Mucosa of descending colon (tissue), 3 donors: ENCODE measurements around the gene SLC38A3. TPM values are rescaled to one million over a fixed set of nuclear protein-coding genes. Genes with fewer than 3 reads are reported as not detected.
A peak's percentile ranks its signal among the peaks of the same experiment; 100 is the strongest.

Experiments used
- ATAC-seq: fragments of 200-7000 bp; cut with Tn5 transposase; one replicate; pipeline ENCODE4 v1.9.1; 2020; ENCODE audit warnings: mild to moderate bottlenecking, moderate library complexity
- DNase-seq, 3 donors: peaks; one replicate each; pipeline ENCODE4 v3.0.0-alpha.2; 2020
- H3K36me3 ChIP-seq: fragments of 200-600 bp; one replicate; pipeline ENCODE4 v1.8.0; 2021; ENCODE audit warnings: low read depth, mild to moderate bottlenecking
- H3K4me1 ChIP-seq: fragments of 200-600 bp; one replicate; pipeline ENCODE4 v1.8.0; 2021; ENCODE audit warnings: low read depth, mild to moderate bottlenecking
- H3K4me3 ChIP-seq: fragments of 200-600 bp; one replicate; pipeline ENCODE4 v1.8.0; 2021; ENCODE audit warnings: mild to moderate bottlenecking
- H3K9me3 ChIP-seq: fragments of 200-600 bp; one replicate; pipeline ENCODE4 v1.8.0; 2021; ENCODE audit warnings: mild to moderate bottlenecking
- CTCF ChIP-seq: fragments of 200-600 bp; IDR thresholded peaks from one replicate; pipeline ENCODE4 v1.8.0; 2022; ENCODE audit warnings: antibody characterized with exemption, mild to moderate bottlenecking
- intact Hi-C, 2 donors: fragments of 100-400 bp; cut with DNase I in 1 of 2; cut with micrococcal nuclease in 1 of 2; formaldehyde crosslinking; loops; one replicate each; pipeline versions ENCODE4 v1.11.0 to v1.11.1; 2022; cut with DNase I, micrococcal nuclease
- total RNA-seq, 3 donors: library from RNA; stranded (reverse); fragmentation: NEBNext Ultra II Directional in 2 of 3; extraction: Animal tissue kit (Norgen Biotek cat#: 25700) in 2 of 3; gene quantifications; one replicate each; pipeline versions ENCODE4 v1.2.1 to v1.2.4, GENCODE V29; 2021 to 2023
- donor health status: DM: no; HTN: no; CAD: no; lungs with moderate emphysema.
- donor health status: DM: no; HTN: no; CAD: no.
- donor health status: DM: no; HTN: yes; CAD: no.

Gene SLC38A3
- total RNA-seq, 3 donors from 2014 or later, result 0.29 to 0.32 TPM; not detected in 1

GRCh38 chr3:50189989-50190388 lies 15.1 kb upstream of the SLC38A3 start:
- Histone ChIP-seq H3K4me1 (peaks cover 6% of the 10 kb centered on the region), H3K4me3 (no peak overlapping the region), H3K9me3 (no peaks in the 10 kb centered on the region), H3K36me3 (no peaks in the 10 kb centered on the region)
- intact Hi-C loops, result loop anchor here (1.0 to 10.0 kb wide), 4 partner anchors 37 to 85 kb away; partner anchors contain the start of gene LSMEM2 (in 2 of the 2)
- no peak for TF ChIP-seq CTCF
- ATAC-seq, result no peak
- DNase-seq, result no peak

- intact Hi-C loops, result loop anchor here (1.0 to 10.0 kb wide), 3 partner anchors 36 to 84 kb away; partner anchors contain the start of gene LSMEM2 (in 2 of the 2)
- DNase-seq (no peak), ATAC-seq (peak; percentile 21)
- no peaks in the 10 kb centered on the region for H3K36me3 ChIP-seq
- no peak within 1 kb of the TSS for H3K4me3 ChIP-seq
- no peaks in the 10 kb centered on the region for H3K9me3 ChIP-seq
- no peak for TF ChIP-seq CTCF
- H3K4me1 ChIP-seq, result peaks cover 6% of the 10 kb centered on the region
Measured at GRCh38 chr3:50190936-50191660, 14.0 kb upstream of the SLC38A3 start, which contains the start of gene GNAT1. TSS of gene GNAT1 (plus strand) at chr3:50191610. CDS start at chr3:50191726, 116 bp downstream.

GRCh38 chr3:50192124-50192523 lies 12.9 kb upstream of the SLC38A3 start:
- ATAC-seq, result no peak

GRCh38 chr3:50192689-50193141 lies 12.4 kb upstream of the SLC38A3 start:
- TF ChIP-seq CTCF, result peak; percentile 87
- intact Hi-C loops, result loop anchor here (2.0 to 10.0 kb wide), 3 partner anchors 34 to 82 kb away; partner anchors contain the start of gene LSMEM2 (in 2 of the 2)
- H3K9me3 ChIP-seq, result no peaks in the 10 kb centered on the region
- no peaks in the 10 kb centered on the region for H3K36me3 ChIP-seq
- H3K4me1 ChIP-seq, result peaks cover 6% of the 10 kb centered on the region
- ATAC-seq, result peak; percentile 66
- DNase-seq, result peak in 2 of 3 donors; percentile 85 to 89
- no peak overlapping the region for H3K4me3 ChIP-seq

More at GRCh38 chr3:50192124-50192523, 12.9 kb upstream of the SLC38A3 start:
- Histone ChIP-seq H3K36me3 (no peaks in the 10 kb centered on the region), H3K9me3 (no peaks in the 10 kb centered on the region), H3K4me3 (no peak overlapping the region), H3K4me1 (peaks cover 6% of the 10 kb centered on the region)
- intact Hi-C loops, result loop anchor here (2.0 to 10.0 kb wide), 3 partner anchors 35 to 83 kb away; partner anchors contain the start of gene LSMEM2 (in 2 of the 2)
- no peak for DNase-seq
- TF ChIP-seq CTCF, result no peak

- no peak for DNase-seq
- no peak overlapping the region for H3K4me3 ChIP-seq
- intact Hi-C loops, result loop anchor here (2.0 to 10.0 kb wide), 3 partner anchors 34 to 82 kb away; partner anchors contain the start of gene LSMEM2 (in 2 of the 2)
- TF ChIP-seq CTCF, result no peak
- H3K36me3 ChIP-seq, result no peaks in the 10 kb centered on the region
- H3K9me3 ChIP-seq, result no peaks in the 10 kb centered on the region
- ATAC-seq, result no peak
- peaks cover 6% of the 10 kb centered on the region for H3K4me1 ChIP-seq
Measured at GRCh38 chr3:50193286-50193685, 11.8 kb upstream of the SLC38A3 start.
